CD4-positive, alpha-beta memory T cell (primary cell): ENCODE data around the gene SPATA31C1. TPM values are rescaled to one million over a fixed set of nuclear protein-coding genes. Genes with fewer than 3 reads are reported as not detected.
"Not testable (repeated sequence)": the region's sequence is repeated elsewhere in the genome, so short reads cannot be mapped to it uniquely, and the experiment has no call there.

Experiments used
- CTCF ChIA-PET: fragments of 350-600 bp; sonication (Branson Sonifier 250); formaldehyde crosslinking; loops from one replicate; lab custom pipeline; 2021; ENCODE audit warnings: inconsistent platforms; ENCODE audit not compliant: partially characterized antibody; lab: Charles Lee
- POLR2A ChIA-PET: fragments of 350-600 bp; sonication (Branson Sonifier 250); formaldehyde crosslinking; loops from one replicate; lab custom pipeline; 2021; ENCODE audit not compliant: partially characterized antibody; lab: Charles Lee
- DNase-seq, 5 donors: peaks; one replicate each; pipeline versions ENCODE4 v3.0.0 to v3.0.0-alpha.2; 2020 to 2022; ENCODE audit warnings: mixed read lengths in 1 of 5
- H3K27ac ChIP-seq: one replicate; pipeline ENCODE4 v1.7.0; 2013; ENCODE audit warnings: low read depth, low read length
- H3K27me3 ChIP-seq: 2 replicates; pipeline ENCODE4 v1.7.0; 2013; ENCODE audit warnings: mild to moderate bottlenecking, low read length, moderate library complexity; ENCODE audit not compliant: insufficient read depth
- H3K36me3 ChIP-seq: 2 replicates; pipeline ENCODE4 v1.7.0; 2013; ENCODE audit warnings: mild to moderate bottlenecking, low read length, moderate library complexity; ENCODE audit not compliant: insufficient read depth
- H3K4me1 ChIP-seq: 2 replicates; pipeline ENCODE4 v1.7.0; 2013; ENCODE audit warnings: mild to moderate bottlenecking, low read length, moderate library complexity; ENCODE audit not compliant: insufficient read depth
- H3K4me3 ChIP-seq, 2 donors: one replicate each; pipeline ENCODE4 v1.7.0; 2013; ENCODE audit warnings: low read length in 2 of 2, mild to moderate bottlenecking in 1 of 2
- H3K9me3 ChIP-seq, 2 donors: one replicate each; pipeline ENCODE4 v1.7.0; 2013; ENCODE audit warnings: low read length in 2 of 2, control low read depth in 1 of 2; ENCODE audit not compliant: control insufficient read depth in 1 of 2
- H3K27ac Mint-ChIP-seq, 7 donors: one replicate each; pipeline ENCODE4 v1.8.0; 2020 to 2021; ENCODE audit warnings: mixed read lengths in 7 of 7, mild to moderate bottlenecking in 6 of 7, inconsistent platforms in 3 of 7, moderate library complexity in 3 of 7
- H3K27me3 Mint-ChIP-seq, 2 donors: one replicate each; pipeline ENCODE4 v1.8.0; 2020 to 2021; ENCODE audit warnings: mixed read lengths in 2 of 2
- H3K36me3 Mint-ChIP-seq, 2 donors: one replicate each; pipeline ENCODE4 v1.8.0; 2020 to 2021; ENCODE audit warnings: mixed read lengths in 2 of 2, inconsistent platforms in 1 of 2, mild to moderate bottlenecking in 1 of 2
- H3K4me1 Mint-ChIP-seq, 4 donors: one replicate each; pipeline ENCODE4 v1.8.0; 2020 to 2021; ENCODE audit warnings: mixed read lengths in 4 of 4, mild to moderate bottlenecking in 1 of 4
- H3K4me3 Mint-ChIP-seq, 8 donors: one replicate each; pipeline ENCODE4 v1.8.0; 2020 to 2021; ENCODE audit warnings: mixed read lengths in 8 of 8, mild to moderate bottlenecking in 7 of 8, moderate library complexity in 6 of 8, inconsistent platforms in 3 of 8
- H3K9me3 Mint-ChIP-seq, 8 donors: one replicate each; pipeline ENCODE4 v1.8.0; 2020 to 2021; ENCODE audit warnings: mixed read lengths in 8 of 8, mild to moderate bottlenecking in 5 of 8, inconsistent platforms in 3 of 8, moderate library complexity in 1 of 8
- intact Hi-C: fragments of 100-400 bp; cut with micrococcal nuclease; formaldehyde crosslinking; loops from one replicate; pipeline ENCODE4 v1.15.1; 2023
- polyA plus RNA-seq, 2 donors: library from polyadenylated mRNA; unstranded; fragments of 300-500 nt; fragmentation: Illumina TruSeq; gene quantifications; one replicate each; pipeline ENCODE4 v1.2.3, GENCODE V29; 2021
- total RNA-seq, 2 experiments: library from RNA; stranded (reverse); gene quantifications; one replicate each; pipeline ENCODE4 v1.2.3, GENCODE V29; 2021

The SPATA31C1 gene
- total and polyA plus RNA-seq, 4 experiments from 2014 or later: not detected

DNA sequence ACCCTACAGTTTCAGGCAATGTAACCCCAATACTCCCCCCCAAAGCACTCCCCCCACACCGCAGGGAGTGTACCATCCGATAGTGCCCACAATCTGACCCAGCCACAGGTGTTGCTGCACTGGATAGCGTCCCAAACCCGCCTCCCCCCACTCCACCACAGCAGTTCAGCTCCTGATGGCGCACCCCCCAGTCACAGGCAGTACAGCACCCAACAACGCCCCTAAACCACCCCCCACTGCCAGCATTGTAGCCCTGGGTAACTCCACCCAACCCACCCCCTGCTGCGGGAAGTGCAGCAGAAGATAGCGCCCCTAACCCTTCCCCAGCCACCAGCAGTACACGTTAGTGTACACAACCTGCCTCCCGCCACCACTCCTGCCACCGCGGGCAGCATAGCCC is 20.6 kb downstream of the SPATA31C1 start:
- H3K27ac Mint-ChIP-seq, H3K4me3 Mint-ChIP-seq, CTCF ChIA-PET, H3K9me3 Mint-ChIP-seq, H3K36me3 ChIP-seq, H3K9me3 ChIP-seq, intact Hi-C loops, H3K36me3 Mint-ChIP-seq, H3K4me3 ChIP-seq, H3K27me3 Mint-ChIP-seq, H3K4me1 ChIP-seq, H3K27ac ChIP-seq, POLR2A ChIA-PET, H3K27me3 ChIP-seq, H3K4me1 Mint-ChIP-seq, DNase-seq: not testable (repeated sequence)

GRCh38 chr9:87939096-87939495 is 21.3 kb downstream of the SPATA31C1 start:
- H3K9me3 Mint-ChIP-seq, H3K27me3 Mint-ChIP-seq, H3K4me3 ChIP-seq, H3K9me3 ChIP-seq, H3K27me3 ChIP-seq, CTCF ChIA-PET, H3K36me3 ChIP-seq, H3K4me3 Mint-ChIP-seq, H3K4me1 Mint-ChIP-seq, H3K4me1 ChIP-seq, H3K27ac ChIP-seq, POLR2A ChIA-PET, H3K27ac Mint-ChIP-seq, H3K36me3 Mint-ChIP-seq, intact Hi-C loops, DNase-seq: not testable (repeated sequence)

GRCh38 chr9:87944096-87944495 is 26.3 kb downstream of the SPATA31C1 start:
- Mint-ChIP-seq H3K4me1 (peaks cover 0 to 4% (median under 1%) of the 10 kb centered on the region in 4 donors), H3K36me3 (no peaks in the 10 kb centered on the region), H3K4me3 (peak overlapping the region in 1 of 8 donors; percentile 41), H3K27ac (no peak overlapping the region), H3K27me3 (peaks cover 17 to 19% of the 10 kb centered on the region in 2 donors), H3K9me3 (peaks cover 0 to 1% (median 0%) of the 10 kb centered on the region in 8 donors)
- no peaks in the 10 kb centered on the region for H3K9me3 ChIP-seq
- H3K36me3 ChIP-seq: no peaks in the 10 kb centered on the region
- no peak overlapping the region for H3K4me3 ChIP-seq
- no peak for DNase-seq
- POLR2A ChIA-PET: no interaction called here
- intact Hi-C loops: no loop called here
- H3K27me3 ChIP-seq: no peaks in the 10 kb centered on the region
- no peaks in the 10 kb centered on the region for H3K4me1 ChIP-seq
- no peak overlapping the region for H3K27ac ChIP-seq
- CTCF ChIA-PET: no interaction called here

DNA sequence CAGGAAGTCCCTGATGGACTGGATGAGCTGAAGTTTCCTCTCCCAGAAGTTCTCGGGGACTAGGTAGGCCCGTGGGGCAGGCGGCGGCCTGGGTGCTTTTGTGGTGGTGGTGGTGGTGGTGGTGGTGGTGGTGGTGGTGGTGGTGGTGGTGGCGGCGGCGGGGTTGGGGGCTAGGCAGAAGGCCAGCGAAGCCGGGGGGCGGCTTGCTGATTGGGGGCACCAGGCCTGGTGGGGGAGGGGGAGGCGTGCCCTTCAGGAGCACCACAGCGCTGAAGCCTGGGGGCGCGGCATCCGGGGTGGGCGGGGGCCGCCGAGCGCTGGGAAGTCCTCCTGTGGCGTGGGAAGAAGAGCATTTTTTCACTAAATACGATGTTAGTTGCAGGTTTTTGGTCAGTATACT is 26.9 kb downstream of the SPATA31C1 start:
- intact Hi-C loops: no loop called here
- H3K4me3 Mint-ChIP-seq: peak overlapping the region in 3 of 8 donors; percentile 6 to 45 (median 39)
- Histone ChIP-seq H3K9me3 (no peaks in the 10 kb centered on the region), H3K4me1 (no peaks in the 10 kb centered on the region), H3K27me3 (no peaks in the 10 kb centered on the region), H3K36me3 (no peaks in the 10 kb centered on the region), H3K4me3 (no peak overlapping the region), H3K27ac (no peak overlapping the region)
- no peaks in the 10 kb centered on the region for H3K36me3 Mint-ChIP-seq
- CTCF ChIA-PET: no interaction called here
- POLR2A ChIA-PET: no interaction called here
- H3K4me1 Mint-ChIP-seq: peaks cover 0 to 4% (median under 1%) of the 10 kb centered on the region in 4 donors
- no peak for DNase-seq
- no peak overlapping the region for H3K27ac Mint-ChIP-seq
- peaks cover 0 to 6% (median under 1%) of the 10 kb centered on the region in 8 donors for H3K9me3 Mint-ChIP-seq
- peaks cover 18 to 22% of the 10 kb centered on the region in 2 donors for H3K27me3 Mint-ChIP-seq

DNA sequence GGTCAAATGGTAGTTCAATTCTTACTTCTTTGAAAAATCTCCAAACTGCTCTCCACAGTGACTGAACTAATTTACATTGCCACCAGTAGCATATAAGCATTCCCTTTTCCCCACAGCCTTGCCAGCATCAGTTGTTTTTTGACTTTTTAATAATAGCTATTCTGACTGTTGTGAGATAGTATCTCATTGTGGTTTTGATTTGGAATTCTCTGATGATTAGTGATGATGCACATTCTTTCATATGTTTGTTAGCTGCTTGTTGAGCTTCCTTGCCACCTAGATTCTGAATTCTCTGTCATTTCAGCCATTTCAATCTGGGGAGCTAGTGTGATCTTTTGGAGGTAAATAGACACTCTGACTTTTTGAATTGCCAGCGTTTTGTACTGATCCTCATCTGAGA is 32.5 kb downstream of the SPATA31C1 start:
- Histone ChIP-seq H3K27me3 (no peaks in the 10 kb centered on the region), H3K36me3 (no peaks in the 10 kb centered on the region), H3K4me3 (no peak overlapping the region), H3K27ac (no peak overlapping the region), H3K9me3 (no peaks in the 10 kb centered on the region), H3K4me1 (no peaks in the 10 kb centered on the region)
- CTCF ChIA-PET: interaction anchor here (1.0 to 2.3 kb wide), 2 partner anchors 9 to 630 kb away, joined by 3 to 6 read pairs; no protein-coding TSS in a partner anchor
- Mint-ChIP-seq H3K36me3 (no peaks in the 10 kb centered on the region), H3K9me3 (peaks cover 4 to 17% (median 10%) of the 10 kb centered on the region in 8 donors), H3K4me3 (no peak overlapping the region), H3K4me1 (peaks cover 0 to 4% (median 3%) of the 10 kb centered on the region in 4 donors), H3K27me3 (peaks cover 14 to 26% of the 10 kb centered on the region in 2 donors), H3K27ac (no peak overlapping the region)
- no peak for DNase-seq
- intact Hi-C loops: no loop called here
- POLR2A ChIA-PET: no interaction called here

GRCh38 chr9:87950765-87951488 is 33.2 kb downstream of the SPATA31C1 start:
- peak in 2 of 5 donors; percentile 18 to 32 for DNase-seq
- H3K9me3 ChIP-seq: no peaks in the 10 kb centered on the region
- Mint-ChIP-seq H3K9me3 (peaks cover 4 to 17% (median 10%) of the 10 kb centered on the region in 8 donors), H3K27me3 (peaks cover 13 to 22% of the 10 kb centered on the region in 2 donors), H3K36me3 (no peaks in the 10 kb centered on the region), H3K4me3 (no peak overlapping the region), H3K4me1 (peaks cover 0 to 6% (median 3%) of the 10 kb centered on the region in 4 donors), H3K27ac (no peak overlapping the region)
- H3K4me3 ChIP-seq: no peak overlapping the region
- no peaks in the 10 kb centered on the region for H3K36me3 ChIP-seq
- ChIA-PET CTCF (interaction anchor here (0.9 to 2.3 kb wide), 3 partner anchors 9 to 630 kb away, joined by 3 to 6 read pairs (median 3); no protein-coding TSS in a partner anchor), POLR2A (no interaction called here)
- H3K27me3 ChIP-seq: no peaks in the 10 kb centered on the region
- intact Hi-C loops: no loop called here
- H3K4me1 ChIP-seq: no peaks in the 10 kb centered on the region
- H3K27ac ChIP-seq: no peak overlapping the region

- H3K4me1 ChIP-seq: no peaks in the 10 kb centered on the region
- ChIA-PET POLR2A (no interaction called here), CTCF (no interaction called here)
- H3K27me3 ChIP-seq: no peaks in the 10 kb centered on the region
- Mint-ChIP-seq H3K27ac (no peak overlapping the region), H3K4me3 (no peak overlapping the region), H3K9me3 (peaks cover 4 to 15% (median 10%) of the 10 kb centered on the region in 8 donors), H3K27me3 (peaks cover 10 to 15% of the 10 kb centered on the region in 2 donors), H3K36me3 (no peaks in the 10 kb centered on the region), H3K4me1 (peaks cover 0 to 6% (median 4%) of the 10 kb centered on the region in 4 donors)
- no peak overlapping the region for H3K27ac ChIP-seq
- H3K9me3 ChIP-seq: no peaks in the 10 kb centered on the region
- intact Hi-C loops: no loop called here
- no peak for DNase-seq
- no peak overlapping the region for H3K4me3 ChIP-seq
- no peaks in the 10 kb centered on the region for H3K36me3 ChIP-seq
Measured at GRCh38 chr9:87954230-87954629, 36.5 kb downstream of the SPATA31C1 start.
